ENCODE measurements around the gene ZNHIT1. TPM values are rescaled to one million over a fixed set of nuclear protein-coding genes. Genes with fewer than 3 reads are reported as not detected.

ZNHIT1 gene
- polyA plus RNA-seq, 1 of the 3 experiments (the other 2 are of a cell fraction), result 101 TPM

DNA sequence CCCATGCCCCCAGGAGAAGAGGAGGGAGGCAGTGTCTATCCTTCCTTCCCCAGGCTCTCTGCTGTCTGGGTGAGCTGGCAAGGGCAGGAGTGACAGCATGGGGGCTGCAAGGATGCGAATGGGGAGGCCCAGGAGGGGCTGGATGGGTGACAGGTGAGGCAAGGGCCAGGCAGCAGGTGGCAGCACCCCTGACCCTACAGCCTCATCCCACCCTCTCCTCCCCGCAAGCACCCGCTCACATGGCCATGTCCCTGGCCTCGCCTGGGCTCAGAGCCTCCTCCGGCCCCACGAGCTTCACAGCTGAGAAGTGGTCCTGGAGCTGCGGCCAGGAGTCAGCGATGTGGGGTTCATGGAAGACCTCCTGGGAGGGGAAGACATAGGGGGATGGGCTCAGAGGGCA is 6.0 kb upstream of the ZNHIT1 start:
- Histone ChIP-seq H3K4me2 (no peak overlapping the region), H2AFZ (ENCODE audit: low read depth) (no peak overlapping the region), H3K27ac (ENCODE audit: low read depth in 2 of 2, low read length in 1 of 2) (no peak overlapping the region), H3F3A (replicated peaks; ENCODE audit: insufficient read depth) (peaks cover 9% of the 10 kb centered on the region), H3K4me1 (ENCODE audit: control insufficient read depth in 1 of 2, insufficient read depth in 2 of 2, low read depth in 1 of 2, low read length in 1 of 2) (peaks cover 8 to 21% of the 10 kb centered on the region in 2 experiments; a peak in 2 of 4 replicates), H3K9me2 (no peaks in the 10 kb centered on the region), H3K27me3 (ENCODE audit: insufficient read depth) (no peaks in the 10 kb centered on the region), H3K9ac (no peak overlapping the region), H3K79me2 (ENCODE audit: insufficient read depth) (peaks cover 33% of the 10 kb centered on the region), H3K36me3 (replicated peaks in 1 of 2; ENCODE audit: control insufficient read depth in 1 of 2, insufficient read depth in 2 of 2, low read length in 1 of 2) (peaks cover 33 to 39% of the 10 kb centered on the region in 2 experiments), H3K4me3 (ENCODE audit: low read depth in 2 of 2, low read length in 1 of 2) (no peak overlapping the region), H3K9me3 (no peaks in the 10 kb centered on the region), H4K20me1 (ENCODE audit: insufficient read depth) (no peaks in the 10 kb centered on the region)
- no peak for TF ChIP-seq FOSL2 (IDR thresholded peaks at IDR 0.05; ENCODE audit: borderline replicate concordance, low read depth)
- WGBS (ENCODE audit: low lambda C conversion rate), result 97% methylated on average over 8 of the region's 8 CpGs
- ChIA-PET CTCF (interaction anchor here (1.1 to 7.6 kb wide), 5 partner anchors 19 to 78 kb away, joined by 3 to 45 read pairs (median 4); no protein-coding TSS in a partner anchor), POLR2A (no interaction called here)
- DNase-seq, result no peak

- no peaks in the 10 kb centered on the region for H3F3A ChIP-seq (replicated peaks; ENCODE audit: insufficient read depth)
- peaks cover 8 to 27% of the 10 kb centered on the region in 2 experiments; a peak in 2 of 4 replicates for H3K4me1 ChIP-seq (ENCODE audit: control insufficient read depth in 1 of 2, insufficient read depth in 2 of 2, low read depth in 1 of 2, low read length in 1 of 2)
- TF ChIP-seq CHD2 (IDR thresholded peaks at IDR 0.05; ENCODE audit: low read length, partially characterized antibody), result no peak
- TF ChIP-seq, protein P1, sequence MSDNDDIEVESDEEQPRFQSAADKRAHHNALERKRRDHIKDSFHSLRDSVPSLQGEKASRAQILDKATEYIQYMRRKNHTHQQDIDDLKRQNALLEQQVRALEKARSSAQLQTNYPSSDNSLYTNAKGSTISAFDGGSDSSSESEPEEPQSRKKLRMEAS (IDR thresholded peaks at IDR 0.05; ENCODE audit: low read depth), result peak; percentile 90
- TF ChIP-seq MXI1 (IDR thresholded peaks at IDR 0.05; ENCODE audit: low read depth, low read length), result peak; percentile 84
- TF ChIP-seq EP300 (IDR thresholded peaks at IDR 0.05; ENCODE audit: borderline replicate concordance in 1 of 2, low read depth in 1 of 2, low read length in 1 of 2), result no peak
- no peak for TF ChIP-seq EZH2phosphoT487 (IDR thresholded peaks at IDR 0.05; ENCODE audit: borderline replicate concordance, low read depth)
- peak overlapping the region; percentile 81 for H3K9ac ChIP-seq
- H3K36me3 ChIP-seq (replicated peaks in 1 of 2; ENCODE audit: control insufficient read depth in 1 of 2, insufficient read depth in 2 of 2, low read length in 1 of 2), result peaks cover 19 to 21% of the 10 kb centered on the region in 2 experiments
- H3K27me3 ChIP-seq (ENCODE audit: insufficient read depth), result no peaks in the 10 kb centered on the region
- H3K4me3 ChIP-seq (ENCODE audit: low read depth in 2 of 2, low read length in 1 of 2), result peak overlapping the region; percentile 66 to 84
- DNase-seq, result no peak
- no peaks in the 10 kb centered on the region for H3K9me3 ChIP-seq
- H4K20me1 ChIP-seq (ENCODE audit: insufficient read depth), result peaks cover 4% of the 10 kb centered on the region; the same call in 1 of the 2 replicates
- 63% methylated on average over 30 of the region's 31 CpGs for WGBS (ENCODE audit: low lambda C conversion rate)
- no peaks in the 10 kb centered on the region for H3K9me2 ChIP-seq
- POLR2A ChIA-PET, result interaction anchor here (0.8 to 4.1 kb wide), 9 partner anchors 8 to 1115 kb away, joined by 3 to 38 read pairs (median 5); partner anchors contain the start of genes AP4M1, FIS1, MCM7 and UFSP1
- CTCF ChIA-PET, result interaction anchor here (0.9 to 7.6 kb wide), 12 partner anchors 10 to 74 kb away, joined by 3 to 60 read pairs (median 6); partner anchors contain the start of gene FIS1
- peak overlapping the region; percentile 95 for H3K4me2 ChIP-seq
- H2AFZ ChIP-seq (ENCODE audit: low read depth), result peak overlapping the region; percentile 43; the same call in 1 of the 2 replicates
- peak overlapping the region; percentile 93 to 95 for H3K27ac ChIP-seq (ENCODE audit: low read depth in 2 of 2, low read length in 1 of 2)
- peaks cover 66% of the 10 kb centered on the region for H3K79me2 ChIP-seq (ENCODE audit: insufficient read depth)
These were observed 1.7 kb upstream of the ZNHIT1 start for GRCh38 chr7:101216001-101216859.

- H3F3A ChIP-seq (replicated peaks; ENCODE audit: insufficient read depth), result no peaks in the 10 kb centered on the region
- POLR2A ChIA-PET, result interaction anchor here (0.6 to 4.1 kb wide), 21 partner anchors 9 to 1116 kb away, joined by 3 to 38 read pairs (median 5); partner anchors contain the start of genes AP4M1, CLDN15, FIS1 and MCM7
- no peak for DNase-seq
- peaks cover 8 to 27% of the 10 kb centered on the region in 2 experiments; a peak in 2 of 4 replicates for H3K4me1 ChIP-seq (ENCODE audit: control insufficient read depth in 1 of 2, insufficient read depth in 2 of 2, low read depth in 1 of 2, low read length in 1 of 2)
- H3K9me3 ChIP-seq, result no peaks in the 10 kb centered on the region
- H3K9me2 ChIP-seq, result no peaks in the 10 kb centered on the region
- H3K4me2 ChIP-seq, result peak overlapping the region; percentile 95
- H3K9ac ChIP-seq, result peak overlapping the region; percentile 81
- peaks cover 12 to 18% of the 10 kb centered on the region in 2 experiments for H3K36me3 ChIP-seq (replicated peaks in 1 of 2; ENCODE audit: control insufficient read depth in 1 of 2, insufficient read depth in 2 of 2, low read length in 1 of 2)
- H2AFZ ChIP-seq (ENCODE audit: low read depth), result peak overlapping the region; percentile 43
- peak overlapping the region; percentile 93 to 95 for H3K27ac ChIP-seq (ENCODE audit: low read depth in 2 of 2, low read length in 1 of 2)
- 0% methylated on average over 6 of the region's 34 CpGs for WGBS (ENCODE audit: low lambda C conversion rate)
- H4K20me1 ChIP-seq (ENCODE audit: insufficient read depth), result peaks cover 4% of the 10 kb centered on the region; the same call in 1 of the 2 replicates
- H3K4me3 ChIP-seq (ENCODE audit: low read depth in 2 of 2, low read length in 1 of 2), result peak overlapping the region; percentile 66 to 84
- CTCF ChIA-PET, result interaction anchor here (0.8 to 7.6 kb wide), 23 partner anchors 9 to 511 kb away, joined by 3 to 60 read pairs (median 5); partner anchors contain the start of genes AP1S1, FIS1, MOGAT3 and POP7
- TF ChIP-seq CTCF (IDR thresholded peaks at IDR 0.05), result peak; percentile 37
- TF ChIP-seq ELF1 (IDR thresholded peaks at IDR 0.05), result no peak
- H3K79me2 ChIP-seq (ENCODE audit: insufficient read depth), result peaks cover 73% of the 10 kb centered on the region
- no peaks in the 10 kb centered on the region for H3K27me3 ChIP-seq (ENCODE audit: insufficient read depth)
These were observed 1.0 kb upstream of the ZNHIT1 start for GRCh38 chr7:101216860-101217387.
